SK-N-SH treated with all-trans-retinoic acid at 6 μM for 48 hours (cell line): Measurements from ENCODE around the gene ABCB1.

Experiments used
- ARNTL ChIP-seq: fragments of 450-650 bp; formaldehyde crosslinking; IDR thresholded peaks from 2 replicates; pipeline ENCODE4 v1.5.0; 2020; ENCODE audit warnings: low read depth, mild to moderate bottlenecking, moderate library complexity, borderline replicate concordance
- BACH2 ChIP-seq: fragments of 250-450 bp; sonication (Bioruptor Pico); IDR thresholded peaks from 2 replicates; pipeline ENCODE4 v1.9.0; 2021; ENCODE audit warnings: mild to moderate bottlenecking, borderline replicate concordance
- CSRNP3 ChIP-seq: fragments of 250-450 bp; sonication (Bioruptor Pico); IDR thresholded peaks from 2 replicates; pipeline ENCODE4 v1.5.1; 2021; ENCODE audit warnings: mild to moderate bottlenecking, moderate library complexity
- PATZ1 ChIP-seq: fragments of 250-450 bp; sonication (Bioruptor Pico); IDR thresholded peaks from 2 replicates; pipeline ENCODE4 v1.8.0; 2020; ENCODE audit warnings: mild to moderate bottlenecking, moderate library complexity, borderline replicate concordance
- POU6F1 ChIP-seq: fragments of 250-450 bp; sonication (Bioruptor Pico); IDR thresholded peaks from 2 replicates; pipeline ENCODE4 v1.8.0; 2021; ENCODE audit warnings: low read depth, mild to moderate bottlenecking, moderate library complexity, borderline replicate concordance
- RARB ChIP-seq: fragments of 250-450 bp; sonication (Bioruptor Pico); IDR thresholded peaks from 2 replicates; pipeline ENCODE4 v1.8.0; 2021; ENCODE audit warnings: mild to moderate bottlenecking, moderate library complexity
- SNAI2 ChIP-seq: fragments of 250-450 bp; sonication (Bioruptor Pico); IDR thresholded peaks from 2 replicates; pipeline ENCODE4 v1.5.0; 2020; ENCODE audit warnings: mild to moderate bottlenecking, moderate library complexity
- TCF4 ChIP-seq: fragments of 250-450 bp; sonication (Bioruptor Pico); IDR thresholded peaks from 2 replicates; pipeline ENCODE4 v1.8.0; 2021; ENCODE audit warnings: mild to moderate bottlenecking, moderate library complexity, borderline replicate concordance
- TOX ChIP-seq: fragments of 250-450 bp; sonication (Bioruptor Pico); IDR thresholded peaks from 2 replicates; pipeline ENCODE4 v1.8.0; 2021; ENCODE audit warnings: mild to moderate bottlenecking, moderate library complexity, borderline replicate concordance
- TSHZ2 ChIP-seq: fragments of 250-450 bp; sonication (Bioruptor Pico); IDR thresholded peaks from 2 replicates; pipeline ENCODE4 v1.5.0; 2020; ENCODE audit warnings: mild to moderate bottlenecking, moderate library complexity
- ZC3H10 ChIP-seq: fragments of 250-450 bp; sonication (Bioruptor Pico); IDR thresholded peaks from 2 replicates; pipeline ENCODE4 v1.5.1; 2021; ENCODE audit warnings: mild to moderate bottlenecking, moderate library complexity
- ZFP30 ChIP-seq: fragments of 450-650 bp; formaldehyde crosslinking; IDR thresholded peaks from 2 replicates; pipeline ENCODE4 v1.5.0; 2022; ENCODE audit warnings: mild to moderate bottlenecking, moderate library complexity
- ZNF565 ChIP-seq: fragments of 450-650 bp; formaldehyde crosslinking; conservative IDR thresholded peaks from 2 replicates; pipeline ENCODE4 v1.5.0; 2020; ENCODE audit warnings: low read depth, mild to moderate bottlenecking, moderate library complexity

- TF ChIP-seq TCF4 (CRISPR knock-in tag) (no peak), CSRNP3 (CRISPR knock-in tag) (no peak), ZNF565 (no peak), PATZ1 (no peak), ARNTL (CRISPR knock-in tag) (no peak), TSHZ2 (CRISPR knock-in tag) (no peak), ZC3H10 (CRISPR knock-in tag) (no peak), BACH2 (no peak), TOX (no peak), POU6F1 (CRISPR knock-in tag) (no peak), ZFP30 (no peak), RARB (no peak), SNAI2 (CRISPR knock-in tag) (no peak)
Measured at GRCh38 chr7:87541648-87542047, 59.0 kb downstream of the ABCB1 start.
